Measurements from ENCODE around the gene PTPRE. TPM values are rescaled to one million over a fixed set of nuclear protein-coding genes. Genes with fewer than 3 reads are reported as not detected.

Gene PTPRE
- total RNA-seq, 1 experiment from 2014 or later = 12.3 TPM

DNA sequence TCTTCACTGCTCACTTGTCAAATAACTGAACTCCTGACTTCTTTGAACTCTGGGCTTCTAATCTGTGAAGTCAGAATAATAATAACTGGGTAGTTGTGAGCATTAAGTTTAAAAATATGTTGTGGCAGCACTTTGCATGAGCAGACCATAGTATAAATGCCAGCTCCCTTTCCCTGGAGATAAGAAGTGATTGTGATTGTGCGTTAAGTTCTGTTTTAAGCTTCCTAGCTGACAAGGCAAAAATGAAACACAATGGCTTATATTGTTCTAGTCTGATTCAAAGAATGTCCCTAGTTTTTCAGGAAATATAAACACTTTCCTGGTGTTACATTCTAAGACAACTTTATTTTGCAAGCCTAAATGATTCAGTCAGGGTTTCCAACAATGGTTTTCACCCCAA, 61.8 kb downstream of the PTPRE start:
- no TSS peak for BruUV-seq (replicated peaks)
- no peak overlapping the region for H3K27ac ChIP-seq (ENCODE audit: low read depth, low read length)
- TF ChIP-seq POLR2A (IDR thresholded peaks at IDR 0.05; ENCODE audit: borderline replicate concordance, extremely low read depth, insufficient read depth, insufficient read length) = no peak
- TF ChIP-seq POLR2AphosphoS5 (IDR thresholded peaks at IDR 0.05; ENCODE audit: low read depth, low read length) = no peak
- no peak for TF ChIP-seq TCF7L2 (IDR thresholded peaks at IDR 0.05; ENCODE audit: borderline replicate concordance, extremely low read depth, insufficient read depth, insufficient read length)
- TF ChIP-seq ELF1 (IDR thresholded peaks at IDR 0.05; ENCODE audit: borderline replicate concordance, low read depth) = no peak
- TF ChIP-seq EZH2 (IDR thresholded peaks at IDR 0.05) = no peak
- TF ChIP-seq, protein P1, sequence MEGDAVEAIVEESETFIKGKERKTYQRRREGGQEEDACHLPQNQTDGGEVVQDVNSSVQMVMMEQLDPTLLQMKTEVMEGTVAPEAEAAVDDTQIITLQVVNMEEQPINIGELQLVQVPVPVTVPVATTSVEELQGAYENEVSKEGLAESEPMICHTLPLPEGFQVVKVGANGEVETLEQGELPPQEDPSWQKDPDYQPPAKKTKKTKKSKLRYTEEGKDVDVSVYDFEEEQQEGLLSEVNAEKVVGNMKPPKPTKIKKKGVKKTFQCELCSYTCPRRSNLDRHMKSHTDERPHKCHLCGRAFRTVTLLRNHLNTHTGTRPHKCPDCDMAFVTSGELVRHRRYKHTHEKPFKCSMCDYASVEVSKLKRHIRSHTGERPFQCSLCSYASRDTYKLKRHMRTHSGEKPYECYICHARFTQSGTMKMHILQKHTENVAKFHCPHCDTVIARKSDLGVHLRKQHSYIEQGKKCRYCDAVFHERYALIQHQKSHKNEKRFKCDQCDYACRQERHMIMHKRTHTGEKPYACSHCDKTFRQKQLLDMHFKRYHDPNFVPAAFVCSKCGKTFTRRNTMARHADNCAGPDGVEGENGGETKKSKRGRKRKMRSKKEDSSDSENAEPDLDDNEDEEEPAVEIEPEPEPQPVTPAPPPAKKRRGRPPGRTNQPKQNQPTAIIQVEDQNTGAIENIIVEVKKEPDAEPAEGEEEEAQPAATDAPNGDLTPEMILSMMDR (IDR thresholded peaks at IDR 0.05 in 2 of 3, conservative IDR thresholded peaks at IDR 0.05 in 1 of 3; ENCODE audit: borderline replicate concordance in 1 of 3, insufficient read depth in 1 of 3, low read depth in 2 of 3, low read length in 2 of 3) = no peak
- TF ChIP-seq RAD21 (IDR thresholded peaks at IDR 0.05; ENCODE audit: low read depth) = no peak
- no peak for TF ChIP-seq ZNF274 (IDR thresholded peaks at IDR 0.05; ENCODE audit: low read depth, low read length)
- H3K9me2 ChIP-seq (ENCODE audit: insufficient read depth) = no peaks in the 10 kb centered on the region
- no peak overlapping the region for H3K4me3 ChIP-seq (replicated peaks in 1 of 2; ENCODE audit: low read depth in 1 of 2, low read length in 2 of 2)
- ATAC-seq (no peak), DNase-seq (ENCODE audit: low read depth, low spot score) (no peak)
- no peak overlapping the region for H3K4me2 ChIP-seq (ENCODE audit: low read length)
- intact Hi-C loops (cut with micrococcal nuclease) = no loop called here
- no peak overlapping the region for H2AFZ ChIP-seq (ENCODE audit: low read depth, low read length, poor library complexity, severe bottlenecking)
- H3K4me1 ChIP-seq (ENCODE audit: control insufficient read depth in 1 of 2, insufficient read depth in 2 of 2, low read length in 2 of 2) = no peaks in the 10 kb centered on the region
- no peaks in the 10 kb centered on the region for H3K9me3 ChIP-seq (ENCODE audit: control insufficient read depth in 1 of 2, insufficient read depth in 1 of 2, low read depth in 1 of 2, low read length in 2 of 2)
- no peaks in the 10 kb centered on the region for H4K20me1 ChIP-seq (ENCODE audit: insufficient read depth)
- no peaks in the 10 kb centered on the region for H3K79me2 ChIP-seq (ENCODE audit: insufficient read depth, low read length)
- ChIA-PET RAD21 (ENCODE audit: low non-redundant PET in 1 of 2, low total read pairs in 2 of 2, uncharacterized antibody in 2 of 2, unreplicated experiment in 2 of 2) (no interaction called here), POLR2A (no interaction called here), CTCF (no interaction called here)
- no peaks in the 10 kb centered on the region for H3K27me3 ChIP-seq (ENCODE audit: insufficient read depth, low read length)
- H3K36me3 ChIP-seq (ENCODE audit: control insufficient read depth in 1 of 2, insufficient read depth in 2 of 2, low read length in 2 of 2) = no peaks in the 10 kb centered on the region
- no peak overlapping the region for H3K9ac ChIP-seq (ENCODE audit: low read length)

Measured in HCT116 (cell line).